Measurements from ENCODE around the gene MMP20.
"Not testable (repeated sequence)": the region's sequence is repeated elsewhere in the genome, so short reads cannot be mapped to it uniquely, and the experiment has no call there.

The MMP20 gene

GRCh38 chr11:102625177-102625576 is at the start of gene MMP20:
Gene MMP20, minus strand, starts transcription at chr11:102625332. Its CDS starts 13 bp downstream, at chr11:102625319.
- DNase-seq: no peak

DNA sequence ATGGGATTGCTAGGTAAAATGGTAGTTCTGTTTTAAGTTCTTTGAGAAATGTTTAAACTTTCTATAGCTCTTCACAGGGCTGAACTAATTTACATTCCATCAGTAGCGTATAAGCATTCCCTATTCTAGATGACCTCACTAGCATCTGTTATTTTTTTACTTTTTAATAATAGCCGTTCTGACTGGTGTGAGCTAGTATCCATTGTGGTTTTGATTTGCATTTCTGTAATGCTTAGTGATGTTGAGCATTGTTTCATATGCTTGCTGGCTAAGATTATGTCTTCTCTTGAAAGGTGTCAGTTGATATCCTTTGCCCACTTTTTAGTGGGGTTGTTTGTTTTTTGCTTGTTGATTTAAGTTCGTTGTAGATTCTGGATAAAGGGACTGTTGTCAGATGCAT is 44.5 kb upstream of the MMP20 start:
- DNase-seq: no peak

DNA sequence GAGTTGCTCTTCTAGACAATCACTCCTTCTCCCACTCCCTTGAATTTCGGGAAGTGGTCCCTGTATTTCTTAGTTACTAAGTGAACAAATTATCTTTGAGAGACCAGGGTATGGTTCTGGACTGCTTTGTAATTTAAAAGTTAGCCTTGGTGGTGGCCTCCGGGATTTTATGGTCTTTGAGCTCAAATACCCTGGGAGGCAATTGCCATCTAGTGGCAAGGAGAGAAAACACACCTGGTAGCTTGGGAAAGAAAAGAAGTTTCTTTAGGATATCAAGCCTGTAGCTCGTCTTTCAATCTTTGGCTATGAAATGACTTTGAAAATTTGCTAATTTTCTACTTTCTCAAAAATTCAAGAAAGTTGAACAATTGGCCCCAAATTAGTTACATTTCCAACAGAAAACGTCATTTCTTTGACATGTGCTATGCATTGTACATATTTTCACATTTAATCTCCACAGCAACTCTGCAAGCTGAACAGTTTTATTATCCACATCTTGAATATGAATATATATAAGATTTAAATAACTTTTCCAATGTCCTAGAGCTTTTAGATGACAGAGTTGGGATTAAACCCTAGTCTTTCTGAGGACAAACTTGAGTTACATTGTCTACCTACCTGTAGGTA is 41.3 kb upstream of the MMP20 start:
- DNase-seq: peak; percentile 27

DNA sequence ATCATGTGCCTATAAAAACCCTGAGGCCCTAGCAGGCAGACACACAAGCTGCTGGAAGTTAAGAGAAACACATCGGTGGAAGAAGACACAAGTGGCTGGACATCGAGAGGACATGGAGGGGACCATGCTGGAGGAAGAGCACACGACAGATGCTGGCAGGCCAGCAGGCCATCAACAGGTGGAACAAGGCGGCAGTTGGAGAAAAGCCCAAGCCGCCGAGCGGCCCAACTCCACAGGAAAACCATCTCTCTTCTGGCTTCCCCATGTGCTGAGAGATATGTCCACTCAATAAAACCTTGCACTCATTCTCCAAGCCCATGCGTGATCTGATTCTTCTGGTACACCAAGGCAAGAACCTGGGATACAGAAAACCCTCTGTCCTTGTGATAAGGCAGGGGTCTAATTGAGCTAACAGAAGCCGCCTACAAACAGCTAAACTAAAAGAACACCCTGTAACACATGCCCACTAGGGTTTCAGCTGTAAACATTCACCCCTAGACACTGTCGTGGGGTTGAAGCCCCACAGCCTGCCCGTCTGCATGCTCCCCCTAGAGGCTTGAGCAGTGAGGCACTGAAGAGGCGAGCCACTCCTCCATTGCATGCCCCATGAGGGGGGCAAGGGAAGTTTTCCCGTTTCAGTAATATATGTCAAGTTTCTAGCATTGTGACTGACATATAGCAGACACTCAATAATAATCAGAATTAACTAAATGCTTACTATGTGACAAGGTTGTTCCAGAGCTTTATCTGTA is 39.0 kb upstream of the MMP20 start:
- DNase-seq: no peak

DNA sequence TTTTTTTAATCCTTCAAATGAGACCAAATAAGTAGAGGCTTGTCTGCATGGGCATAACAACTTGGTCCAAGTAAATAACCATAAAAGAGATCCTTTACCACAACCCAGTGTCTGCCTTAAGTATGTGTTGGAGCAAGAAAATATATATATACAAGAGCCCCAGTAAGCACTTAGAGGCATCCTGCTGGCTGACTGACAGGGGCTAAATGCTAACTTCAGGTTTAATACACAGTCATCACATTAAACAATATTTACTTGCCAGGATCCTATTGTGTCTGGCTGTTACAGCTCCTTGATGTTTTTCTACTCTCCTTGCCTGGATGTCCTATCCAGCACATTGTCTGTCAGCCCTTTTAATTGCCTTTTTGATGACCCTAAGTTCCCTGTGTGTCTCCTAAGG is 37.5 kb upstream of the MMP20 start:
- no peak for DNase-seq

DNA sequence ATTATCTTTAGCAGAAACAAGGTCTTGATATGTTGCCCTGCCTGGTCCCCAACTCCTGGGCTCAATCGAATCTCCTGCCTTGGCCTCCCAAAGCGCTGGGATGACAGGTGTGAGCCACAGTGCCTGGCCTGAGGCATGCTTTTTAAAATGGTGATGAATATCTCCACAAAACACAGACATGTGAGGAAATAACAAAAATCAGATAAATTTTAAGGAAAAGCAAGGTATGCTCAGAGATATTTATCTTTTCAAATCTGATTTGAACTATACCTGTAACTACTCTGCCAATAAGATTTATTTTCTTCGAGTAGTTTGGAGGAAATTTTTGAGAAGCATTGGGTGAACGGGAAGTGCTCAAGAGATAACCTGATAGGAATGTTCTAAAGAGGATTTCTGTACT is 35.9 kb upstream of the MMP20 start:
- no peak for DNase-seq

DNA sequence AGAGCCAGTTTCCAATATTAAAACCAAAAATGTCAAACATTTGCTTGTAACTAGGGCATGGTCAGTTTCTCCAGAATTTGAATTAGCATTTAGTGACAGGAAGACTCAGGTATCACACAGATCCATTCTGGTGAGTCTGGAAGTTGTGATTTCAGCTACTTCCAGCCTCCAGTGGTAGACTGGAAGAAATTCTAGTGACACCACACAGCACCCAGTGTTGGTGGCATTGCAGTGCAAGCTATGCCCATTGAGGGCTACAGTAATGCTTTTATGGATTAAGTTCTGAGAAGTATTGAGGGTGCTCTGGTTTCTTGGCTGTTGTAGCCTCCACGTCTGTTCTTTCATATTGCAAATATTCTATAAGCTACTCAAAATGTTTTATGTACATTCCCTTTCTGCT is 31.4 kb upstream of the MMP20 start:
- no peak for DNase-seq

DNA sequence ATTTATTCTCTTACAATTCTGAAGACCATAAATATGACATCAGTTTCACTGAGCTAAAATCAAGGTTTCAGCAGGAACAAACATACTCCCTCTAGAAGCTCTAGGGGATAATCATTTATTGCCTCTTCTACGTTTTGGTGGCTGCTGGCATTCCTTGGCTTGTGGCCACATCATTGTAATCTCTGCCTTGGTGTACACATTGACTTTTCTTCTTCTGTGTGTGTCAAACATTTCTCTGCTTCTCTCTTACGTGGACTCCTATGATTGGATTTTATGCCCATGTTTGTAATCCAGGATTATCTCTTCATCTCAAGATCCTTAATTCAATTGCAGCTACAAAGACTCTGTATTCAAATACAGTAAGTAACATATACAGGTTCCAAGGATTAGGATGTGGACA is 30.4 kb upstream of the MMP20 start:
- no peak for DNase-seq

GRCh38 chr11:102654761-102655160 is 29.6 kb upstream of the MMP20 start:
- no peak for DNase-seq

DNA sequence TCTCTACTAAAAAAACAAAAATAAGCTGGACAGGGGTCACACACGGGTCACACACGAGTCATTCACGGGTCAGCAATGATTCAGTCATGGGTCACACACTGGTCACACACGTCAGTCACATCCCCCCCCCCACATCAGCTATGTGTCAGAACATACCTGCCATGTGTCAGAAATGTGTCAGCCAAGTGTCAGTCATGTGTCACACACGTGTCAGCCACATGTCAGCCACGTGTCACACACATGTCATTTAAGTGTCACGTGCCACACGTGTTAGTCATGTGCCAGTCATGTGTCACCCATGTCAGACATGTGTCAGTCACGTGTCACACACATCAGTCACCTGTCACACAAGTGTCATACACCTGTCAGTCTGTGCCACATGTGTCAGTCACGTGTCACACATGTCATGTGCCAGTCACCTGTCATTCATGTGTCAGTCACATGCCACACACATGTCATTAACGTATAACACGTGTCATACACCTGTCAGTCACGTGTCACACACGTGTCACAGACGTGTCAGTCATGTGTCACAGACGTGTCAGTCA is 28.7 kb upstream of the MMP20 start:
- no peak for DNase-seq

DNA sequence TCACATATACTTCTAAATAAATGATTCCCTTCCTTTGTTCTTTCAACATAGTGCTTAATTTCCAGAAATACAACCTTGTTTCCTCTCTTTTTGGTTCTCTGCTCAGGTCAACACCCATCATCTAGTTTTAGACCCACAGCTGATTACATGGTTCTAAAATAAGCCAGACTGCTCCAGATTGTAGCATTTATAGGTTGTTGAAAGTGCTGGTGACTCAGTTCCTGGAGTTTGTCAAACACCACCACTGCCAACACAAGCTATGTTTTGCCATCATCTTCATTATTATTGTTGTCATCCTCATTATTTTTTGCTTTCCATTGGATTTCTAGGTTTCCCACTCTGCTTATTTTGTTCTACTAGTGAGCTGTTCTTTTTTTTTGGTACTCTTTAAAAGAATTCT is 22.3 kb upstream of the MMP20 start:
- no peak for DNase-seq

DNA sequence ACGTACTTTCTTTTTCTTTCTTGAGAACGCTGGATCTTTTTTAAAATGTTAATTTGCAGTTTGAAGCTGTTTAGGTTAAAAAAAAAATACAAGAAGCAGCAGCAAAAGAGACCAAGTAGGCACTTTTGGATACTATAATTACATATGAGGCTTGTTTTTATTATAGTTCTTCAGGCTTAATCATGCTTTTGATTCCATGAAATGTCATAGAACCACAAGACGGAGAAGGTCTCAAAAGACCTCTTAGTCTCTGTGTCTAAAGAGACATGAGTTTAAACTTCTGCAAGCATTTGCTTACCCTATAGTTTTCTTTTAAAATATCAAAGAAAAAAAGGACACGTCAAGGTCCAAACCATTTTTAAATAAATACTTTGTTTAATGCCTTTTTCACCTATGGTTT is 18.8 kb upstream of the MMP20 start:
- DNase-seq: no peak

DNA sequence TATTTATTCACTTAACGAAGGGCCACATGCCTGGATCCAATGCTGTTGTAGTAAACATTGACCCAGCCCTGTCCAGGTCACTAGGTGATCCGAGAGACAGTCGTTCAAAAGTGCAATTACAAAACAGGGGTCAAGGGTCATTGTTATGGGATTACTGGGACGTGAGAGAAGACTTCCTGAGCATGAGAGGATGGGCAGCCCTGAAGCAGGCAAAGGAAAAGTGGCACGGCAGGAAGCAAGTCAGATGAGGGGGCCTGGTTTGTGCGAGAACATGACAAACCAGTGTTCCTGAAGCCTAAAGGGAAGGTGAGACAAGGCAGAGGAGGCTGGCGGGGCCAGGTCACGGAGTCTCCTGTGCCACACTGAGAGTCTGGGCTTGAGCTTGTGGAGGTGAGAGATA is 15.8 kb upstream of the MMP20 start:
- DNase-seq: no peak

- no peak for DNase-seq
These were observed 14.5 kb upstream of the MMP20 start for GRCh38 chr11:102639656-102640055.

DNA sequence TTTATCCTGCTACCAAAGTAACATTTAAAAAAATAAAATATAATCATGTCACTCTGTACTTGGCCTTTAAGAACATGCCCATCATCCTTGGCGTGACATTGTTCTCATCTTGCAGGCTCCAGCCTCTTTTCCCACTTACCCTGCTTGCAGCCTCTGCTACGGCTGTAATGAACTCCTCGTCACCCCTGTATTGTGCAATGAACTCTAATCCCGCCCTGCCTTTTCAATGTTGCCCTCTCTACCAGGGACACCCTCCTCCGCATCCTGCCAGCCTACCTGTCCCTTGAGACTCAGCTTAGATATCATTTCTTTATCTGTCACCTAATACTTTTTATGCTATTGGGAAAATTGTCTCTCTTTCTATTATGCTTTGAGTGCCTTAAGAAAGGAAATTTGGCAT is 12.6 kb upstream of the MMP20 start:
- peak; percentile 6 for DNase-seq

DNA sequence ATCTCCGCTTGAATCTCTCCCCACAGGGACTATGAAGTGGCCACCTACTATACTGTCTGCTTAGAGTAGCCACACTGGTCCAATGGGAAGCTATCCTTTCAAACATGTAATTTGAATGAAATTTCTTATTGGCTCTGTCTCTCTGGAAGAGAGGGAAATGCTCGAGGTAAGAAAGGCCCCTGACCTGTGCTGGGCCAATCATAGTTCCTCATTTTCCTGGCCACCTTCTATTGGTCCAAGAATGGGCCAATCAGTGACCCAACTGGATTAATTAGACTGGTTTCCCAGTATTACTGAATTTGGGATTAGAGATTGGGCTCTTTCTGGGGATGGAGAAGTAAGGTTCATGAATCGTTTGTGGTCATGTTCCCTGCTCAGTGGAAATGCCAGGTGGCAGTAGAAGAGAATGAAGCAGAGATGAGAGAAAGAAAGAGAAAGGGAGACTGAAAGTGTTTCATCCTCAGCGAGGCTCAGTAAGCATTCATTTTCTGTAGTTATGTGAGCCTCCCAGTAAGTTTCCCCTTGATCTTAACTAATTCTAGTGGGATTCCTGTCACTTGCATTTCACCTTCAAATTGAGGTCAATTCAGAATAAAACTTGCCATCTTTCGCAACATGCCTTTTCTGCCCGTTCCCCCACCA is 8.4 kb upstream of the MMP20 start:
- DNase-seq: no peak

DNA sequence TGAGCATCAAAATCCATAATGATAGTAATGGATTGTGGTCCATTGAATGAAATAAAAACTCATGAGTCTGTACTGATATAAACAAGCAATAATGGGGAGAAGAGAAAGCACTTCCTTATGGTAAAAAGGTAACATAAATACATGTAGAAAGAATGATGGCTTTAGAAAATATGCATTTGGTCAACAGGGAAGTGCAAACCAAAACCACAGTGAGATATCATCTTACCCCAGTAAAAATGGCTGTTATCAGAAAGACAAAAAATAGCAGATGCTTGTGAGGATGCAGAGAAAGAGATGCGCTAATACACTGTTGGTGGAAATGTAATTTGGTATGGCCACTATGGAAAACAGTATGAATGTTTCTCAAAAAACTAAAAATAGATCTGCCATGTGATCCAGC is 6.9 kb upstream of the MMP20 start:
- DNase-seq: no peak

GRCh38 chr11:102630598-102631448 is 5.7 kb upstream of the MMP20 start:
- no peak for DNase-seq

- DNase-seq: not testable (repeated sequence)
These were observed 4.8 kb upstream of the MMP20 start for GRCh38 chr11:102629908-102630307.

DNA sequence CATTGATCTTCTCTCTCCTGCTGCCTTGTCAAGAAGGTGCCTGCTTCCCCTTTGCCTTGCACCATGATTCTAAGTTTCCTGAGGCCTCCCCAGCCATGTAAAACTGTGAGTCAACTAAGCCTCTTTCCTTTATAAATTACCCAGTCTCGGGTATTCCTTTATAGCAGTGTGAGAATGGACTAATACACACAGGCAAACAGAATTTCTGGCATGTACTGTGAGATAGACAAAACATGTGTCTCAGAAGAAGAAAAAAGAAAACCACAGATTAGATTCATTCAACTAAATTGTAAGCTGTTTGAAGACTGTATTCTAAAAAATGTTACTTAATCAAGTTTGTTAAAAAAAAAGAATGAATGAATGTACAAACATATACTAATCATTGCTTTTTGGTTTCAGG is 1.5 kb upstream of the MMP20 start:
- DNase-seq: no peak

GRCh38 chr11:102623998-102624397 is 1.1 kb downstream of the MMP20 start:
- DNase-seq: no peak

- DNase-seq: no peak
These were observed 2.0 kb downstream of the MMP20 start for GRCh38 chr11:102623128-102623527.

DNA sequence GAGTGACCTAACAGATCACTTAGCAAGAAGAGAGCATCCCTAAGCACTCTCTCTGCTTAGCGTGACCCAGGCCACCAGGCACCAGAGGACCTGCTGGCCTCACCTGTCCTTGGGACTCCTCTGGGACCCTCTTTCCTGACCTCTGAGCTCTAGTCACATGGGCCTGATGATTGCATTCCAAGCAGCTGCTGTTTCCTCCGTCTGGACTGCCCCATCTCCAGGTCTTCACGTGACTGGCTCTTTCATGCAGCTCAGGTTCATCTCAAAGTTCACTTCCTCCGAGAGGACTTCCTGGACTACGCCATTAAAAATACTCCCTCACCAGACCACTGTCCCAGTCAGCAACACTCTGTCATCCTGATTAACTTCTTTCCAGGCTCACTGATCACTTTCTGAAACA is 2.9 kb downstream of the MMP20 start:
- no peak for DNase-seq

All from DMS153 (cell line).